Stomach (tissue), 9 donors: ENCODE results near the gene MB21D2. TPM values are rescaled to one million over a fixed set of nuclear protein-coding genes. Genes with fewer than 3 reads are reported as not detected.

Experiments used
- DNase-seq, 2 donors: peaks; one replicate each; pipeline versions ENCODE4 v3.0.0 to v3.0.0-alpha.2; 2013 to 2019
- H3K27ac ChIP-seq, 5 donors: fragments of 200-600 bp in 4 of 5; sonication (generic) in 4 of 5; one replicate each; pipeline ENCODE4 v1.5.1; 2013 to 2019; ENCODE audit warnings: mild to moderate bottlenecking in 1 of 5, moderate library complexity in 1 of 5
- H3K27me3 ChIP-seq, 3 donors: fragments of 200-600 bp; sonication (generic); one replicate each; pipeline ENCODE4 v1.5.1; 2017 to 2019; ENCODE audit warnings: mixed run types in 1 of 3
- H3K36me3 ChIP-seq, 4 donors: fragments of 200-600 bp; sonication (generic); 1 replicate in 3 of 4; 2 replicates in 1 of 4; pipeline ENCODE4 v1.5.1; 2016 to 2019
- H3K4me1 ChIP-seq, 4 donors: fragments of 200-600 bp; sonication (generic); one replicate each; pipeline ENCODE4 v1.5.1; 2016 to 2019
- H3K4me3 ChIP-seq, 4 donors: fragments of 200-600 bp; sonication (generic) in 3 of 4; one replicate each; pipeline ENCODE4 v1.5.1; 2016 to 2019; ENCODE audit warnings: mild to moderate bottlenecking in 1 of 4
- H3K9me3 ChIP-seq, 4 donors: fragments of 200-600 bp; sonication (generic); one replicate each; pipeline ENCODE4 v1.5.1; 2016 to 2019
- EP300 ChIP-seq: sonication (generic); formaldehyde crosslinking; IDR thresholded peaks from one replicate; pipeline ENCODE4 v1.6.1; 2017; ENCODE audit warnings: antibody characterized with exemption
- POLR2A ChIP-seq, 4 donors: fragments of 450-650 bp; IDR thresholded peaks; one replicate each; pipeline ENCODE4 v1.6.1; 2016; ENCODE audit warnings: antibody characterized with exemption in 4 of 4, control low read depth in 2 of 4, mild to moderate bottlenecking in 1 of 4, moderate library complexity in 1 of 4
- POLR2AphosphoS5 ChIP-seq, 3 donors: sonication (generic); formaldehyde crosslinking; IDR thresholded peaks; one replicate each; pipeline ENCODE4 v1.6.1; 2016; ENCODE audit warnings: antibody characterized with exemption in 3 of 3
- WGBS, 5 donors: extraction: QIAGEN DNeasy Blood & Tissue Kit in 3 of 5; methylation state at CpG; one replicate each; pipeline versions ENCODE4 v1.1.5 to v1.1.7; 2013 to 2018; 5-methylcytosine and 5-hydroxymethylcytosine counted together
- intact Hi-C: fragments of 100-400 bp; cut with DNase I; formaldehyde crosslinking; loops from one replicate; pipeline ENCODE4 v1.15.1; 2023; ENCODE audit warnings: low total_unique reads
- polyA plus RNA-seq, 3 donors: library from polyadenylated mRNA; stranded (reverse); fragments of 200-250 nt; gene quantifications; one replicate each; pipeline ENCODE4 v1.2.3, GENCODE V29; 2013
- total RNA-seq, 5 donors: library from RNA; depleted of rRNA; stranded (reverse); fragments of >200 nt; gene quantifications; one replicate each; pipeline versions ENCODE4 v1.1.0 to v1.2.3, GENCODE V29; 2014 to 2016
- TF ChIP-seq, protein P1 (sequence below), 7 experiments: fragments of 450-650 bp in 4 of 7; fragments of 200-600 bp in 3 of 7; sonication (generic) in 3 of 7; IDR thresholded peaks; one replicate each; pipeline ENCODE4 v1.5.1; 2016 to 2019; ENCODE audit warnings: antibody characterized with exemption in 7 of 7, control low read depth in 2 of 7, mild to moderate bottlenecking in 1 of 7
- donor health status: healthy with polysubstance abuse.
- donor health status: Bipolar disorder and iron deficiency.
- donor health status: healthy.

MB21D2 gene
- total and polyA plus RNA-seq, 8 donors, result 0.45 to 15.1 (median 2.0) TPM

DNA sequence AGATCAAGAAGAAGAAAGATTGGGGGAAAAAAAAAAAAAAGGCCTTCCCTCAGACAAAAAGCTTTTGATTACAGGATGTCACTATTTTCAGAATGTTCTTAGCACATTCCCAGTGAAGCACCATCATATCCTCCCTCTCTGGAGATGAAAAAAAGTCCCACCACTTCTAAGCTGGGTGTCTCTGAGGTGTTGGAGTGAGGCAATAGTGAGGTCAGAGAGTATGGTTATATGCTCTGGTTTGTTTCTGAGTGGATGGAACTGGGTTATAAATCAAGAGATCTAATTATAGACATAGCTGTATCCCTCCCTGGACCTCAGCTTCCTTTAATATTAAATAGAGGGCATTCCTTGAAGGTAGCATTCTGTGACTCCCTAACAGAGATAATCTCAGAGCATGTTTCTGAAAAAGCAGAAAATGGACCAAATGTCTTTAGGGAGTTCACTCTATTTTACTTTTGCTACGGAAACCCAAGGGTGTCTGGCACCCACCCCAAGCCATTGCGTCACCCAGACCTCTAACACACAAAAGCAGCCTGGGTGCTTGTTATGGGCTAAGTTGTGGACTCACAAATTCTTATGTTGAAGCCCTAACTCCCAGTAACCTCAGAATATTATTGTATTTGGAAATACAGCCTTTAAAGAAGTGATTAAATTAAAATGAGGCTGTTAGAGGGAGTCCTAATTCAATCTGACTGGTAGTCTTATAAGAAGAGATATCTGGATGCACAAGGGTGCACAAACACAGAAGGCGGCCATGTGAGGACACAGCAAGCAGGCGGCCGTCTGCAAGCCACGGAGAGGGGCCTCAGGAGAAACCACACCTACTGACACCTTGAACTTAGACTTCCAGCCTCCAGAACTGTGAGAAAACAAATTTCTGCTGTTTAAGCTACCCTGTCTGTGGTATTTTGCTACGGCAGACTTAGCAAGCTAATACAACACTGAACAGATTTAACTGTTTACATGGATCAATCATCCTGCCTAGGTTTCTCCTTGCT lies 81.5 kb downstream of the MB21D2 start:
- no peaks in the 10 kb centered on the region for H3K27me3 ChIP-seq
- 71 to 87% (median 78%) methylated on average over 7 of the region's 7 CpGs for WGBS, 5 donors
- H3K27ac ChIP-seq, result peak overlapping the region in 2 of 5 donors; percentile 25 to 79
- intact Hi-C loops, result no loop called here
- no peaks in the 10 kb centered on the region for H3K9me3 ChIP-seq
- no peak for DNase-seq
- TF ChIP-seq, protein P1, sequence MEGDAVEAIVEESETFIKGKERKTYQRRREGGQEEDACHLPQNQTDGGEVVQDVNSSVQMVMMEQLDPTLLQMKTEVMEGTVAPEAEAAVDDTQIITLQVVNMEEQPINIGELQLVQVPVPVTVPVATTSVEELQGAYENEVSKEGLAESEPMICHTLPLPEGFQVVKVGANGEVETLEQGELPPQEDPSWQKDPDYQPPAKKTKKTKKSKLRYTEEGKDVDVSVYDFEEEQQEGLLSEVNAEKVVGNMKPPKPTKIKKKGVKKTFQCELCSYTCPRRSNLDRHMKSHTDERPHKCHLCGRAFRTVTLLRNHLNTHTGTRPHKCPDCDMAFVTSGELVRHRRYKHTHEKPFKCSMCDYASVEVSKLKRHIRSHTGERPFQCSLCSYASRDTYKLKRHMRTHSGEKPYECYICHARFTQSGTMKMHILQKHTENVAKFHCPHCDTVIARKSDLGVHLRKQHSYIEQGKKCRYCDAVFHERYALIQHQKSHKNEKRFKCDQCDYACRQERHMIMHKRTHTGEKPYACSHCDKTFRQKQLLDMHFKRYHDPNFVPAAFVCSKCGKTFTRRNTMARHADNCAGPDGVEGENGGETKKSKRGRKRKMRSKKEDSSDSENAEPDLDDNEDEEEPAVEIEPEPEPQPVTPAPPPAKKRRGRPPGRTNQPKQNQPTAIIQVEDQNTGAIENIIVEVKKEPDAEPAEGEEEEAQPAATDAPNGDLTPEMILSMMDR (IDR thresholded peaks at IDR 0.05), result no peak
- no peak for TF ChIP-seq EP300
- peak; percentile 9 to 24 (median 10) for TF ChIP-seq POLR2AphosphoS5 (IDR thresholded peaks at IDR 0.05)
- no peaks in the 10 kb centered on the region for H3K36me3 ChIP-seq
- H3K4me3 ChIP-seq, result no peak overlapping the region
- H3K4me1 ChIP-seq, result peaks cover 17 to 55% (median 38%) of the 10 kb centered on the region in 4 donors

DNA sequence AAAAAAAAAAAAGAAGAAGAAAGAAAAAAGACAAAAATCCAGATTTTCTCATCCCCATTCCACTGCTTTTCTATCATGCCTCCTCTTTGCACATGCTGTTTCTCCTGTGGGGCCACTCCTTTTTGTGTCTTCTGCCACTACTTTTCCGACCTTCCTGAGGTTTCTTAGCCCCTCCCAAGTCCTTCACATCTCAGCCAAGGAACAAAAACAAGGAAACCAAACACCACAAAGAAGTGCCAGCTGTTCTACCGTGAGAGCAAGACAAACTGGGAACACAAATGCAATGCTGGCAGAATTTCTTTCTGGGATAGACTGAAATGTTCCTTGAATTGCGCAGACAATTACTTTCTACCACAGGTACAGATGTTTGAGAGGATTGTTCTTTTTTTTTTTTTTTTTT lies 83.2 kb downstream of the MB21D2 start:
- 52 to 63% (median 55%) methylated on average over 3 of the region's 3 CpGs for WGBS, 5 donors
- H3K27me3 ChIP-seq, result no peaks in the 10 kb centered on the region
- TF ChIP-seq EP300, result no peak
- H3K36me3 ChIP-seq, result no peaks in the 10 kb centered on the region
- no peaks in the 10 kb centered on the region for H3K9me3 ChIP-seq
- H3K4me1 ChIP-seq, result peaks cover 17 to 65% (median 41%) of the 10 kb centered on the region in 4 donors
- no peak for DNase-seq
- peak overlapping the region in 1 of 5 donors; percentile 13 for H3K27ac ChIP-seq
- intact Hi-C loops, result no loop called here
- H3K4me3 ChIP-seq, result no peak overlapping the region

DNA sequence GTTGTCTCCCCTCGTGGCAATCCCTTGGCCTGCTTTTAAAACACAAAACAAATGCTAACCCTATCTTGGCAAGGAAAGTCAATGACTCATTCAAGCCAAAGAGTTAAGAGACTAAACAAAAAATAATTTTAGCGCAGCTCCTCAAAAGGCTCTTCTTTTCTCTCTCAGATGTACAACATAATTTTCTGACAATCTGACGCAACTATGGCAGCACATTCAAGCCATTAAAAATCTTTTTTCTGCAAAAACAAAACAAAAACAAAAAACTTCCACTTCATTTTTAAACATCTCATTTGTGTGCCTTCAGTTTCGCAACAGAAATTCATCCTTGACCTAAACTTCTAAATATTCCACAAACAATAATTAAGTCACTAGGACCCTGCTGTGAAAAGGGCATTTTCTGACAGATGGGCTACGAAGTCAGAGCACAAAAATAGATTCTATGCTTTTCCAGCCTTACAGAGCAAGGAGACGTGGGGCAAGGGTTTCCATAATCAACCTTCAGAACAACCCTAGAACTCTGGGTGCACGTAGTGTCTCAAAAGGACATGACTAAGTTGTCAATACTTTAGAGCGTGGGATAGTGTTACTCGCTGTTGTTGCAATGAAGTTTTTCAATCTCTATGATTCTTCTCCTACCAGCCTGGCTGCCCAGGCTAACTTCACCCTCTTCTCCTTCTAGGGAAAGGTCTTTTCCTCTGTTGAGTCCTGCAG lies 84.3 kb downstream of the MB21D2 start:
- intact Hi-C loops, result no loop called here
- Histone ChIP-seq H3K36me3 (no peaks in the 10 kb centered on the region), H3K4me3 (no peak overlapping the region), H3K9me3 (no peaks in the 10 kb centered on the region), H3K27ac (peak overlapping the region in 4 of 5 donors; percentile 32 to 52 (median 43)), H3K27me3 (no peaks in the 10 kb centered on the region), H3K4me1 (peaks cover 17 to 65% (median 41%) of the 10 kb centered on the region in 4 donors)
- TF ChIP-seq EP300 (no peak), POLR2AphosphoS5 (IDR thresholded peaks at IDR 0.05) (no peak), POLR2A (IDR thresholded peaks at IDR 0.05) (no peak)
- TF ChIP-seq, protein P1 (IDR thresholded peaks at IDR 0.05), result no peak
- DNase-seq, result peak in 1 of 2 donors; percentile 35
- 55 to 62% (median 60%) methylated on average over 9 of the region's 9 CpGs for WGBS, 5 donors

DNA sequence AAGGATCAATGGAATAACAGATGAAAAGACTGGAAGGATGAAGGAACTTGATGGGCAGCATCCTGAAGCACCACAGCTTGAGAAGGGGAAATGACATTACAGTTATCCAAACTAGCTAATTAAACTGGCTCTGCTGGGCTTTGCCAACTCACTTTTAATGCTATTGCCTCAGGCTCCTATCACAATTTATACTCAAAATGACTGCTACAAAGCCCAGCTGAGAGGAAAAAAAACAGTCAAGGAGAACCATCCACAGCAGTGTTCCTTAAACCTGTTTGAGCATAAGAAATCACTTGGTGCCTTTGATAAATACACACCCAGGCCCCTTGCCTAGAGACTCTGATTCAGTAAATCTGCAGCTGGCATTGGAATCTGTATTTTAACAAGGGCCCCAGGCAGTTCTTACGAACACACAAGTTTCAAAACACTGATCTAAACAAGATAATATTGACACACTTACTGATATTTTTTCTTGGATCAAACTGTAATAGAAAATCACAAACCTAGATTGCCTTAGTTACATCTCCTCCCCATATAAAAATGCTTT lies 85.8 kb downstream of the MB21D2 start:
- TF ChIP-seq, protein P1 (IDR thresholded peaks at IDR 0.05), result no peak
- no peak for TF ChIP-seq POLR2AphosphoS5 (IDR thresholded peaks at IDR 0.05)
- TF ChIP-seq POLR2A (IDR thresholded peaks at IDR 0.05), result no peak
- TF ChIP-seq EP300, result no peak
- H3K9me3 ChIP-seq, result no peaks in the 10 kb centered on the region
- whole genome bisulfite sequencing, 5 donors, result 14 to 42% (median 28%) methylated on average over 1 of the region's 1 CpG
- peaks cover 17 to 59% (median 42%) of the 10 kb centered on the region in 4 donors for H3K4me1 ChIP-seq
- no peaks in the 10 kb centered on the region for H3K36me3 ChIP-seq
- no peak for DNase-seq
- peak overlapping the region in 3 of 5 donors; percentile 10 to 50 (median 31) for H3K27ac ChIP-seq
- H3K27me3 ChIP-seq, result no peaks in the 10 kb centered on the region
- intact Hi-C loops, result no loop called here
- H3K4me3 ChIP-seq, result no peak overlapping the region
